Measurements from ENCODE around the gene ERC1. TPM values are rescaled to one million over a fixed set of nuclear protein-coding genes. Genes with fewer than 3 reads are reported as not detected.

Gene ERC1
- total RNA-seq, 2 donors from 2014 or later, result 40.3 to 43.0 TPM

DNA sequence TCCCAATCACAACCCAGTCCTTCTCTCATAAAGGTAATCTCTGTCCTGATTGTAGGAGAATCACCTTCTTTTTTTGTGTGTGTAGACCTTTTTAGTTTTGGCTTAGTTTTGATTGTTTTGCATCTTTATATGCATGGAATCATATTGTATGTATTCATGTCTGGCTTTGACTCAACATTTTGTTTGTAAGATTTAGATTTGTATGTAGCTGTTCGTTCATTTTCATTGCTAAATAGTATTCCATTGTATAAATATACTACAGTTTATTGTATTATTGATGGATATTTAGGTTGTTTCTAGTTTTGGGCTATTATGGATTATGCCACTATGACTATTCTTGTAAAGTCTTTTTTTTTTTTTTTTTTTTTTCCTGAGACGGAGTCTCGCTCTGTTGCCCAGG, 10.5 kb downstream of the ERC1 start:
- no peak overlapping the region for H3K4me3 ChIP-seq
- no peaks in the 10 kb centered on the region for H3K27me3 ChIP-seq
- DNase-seq (ENCODE audit: low spot score), result no peak
- peaks cover 0 to 34% of the 10 kb centered on the region in 2 donors for H3K4me1 ChIP-seq
- no peaks in the 10 kb centered on the region for H3K9me3 ChIP-seq
- H3K36me3 ChIP-seq, result no peaks in the 10 kb centered on the region
- no peak overlapping the region for H3K27ac ChIP-seq
- TF ChIP-seq, protein P1, sequence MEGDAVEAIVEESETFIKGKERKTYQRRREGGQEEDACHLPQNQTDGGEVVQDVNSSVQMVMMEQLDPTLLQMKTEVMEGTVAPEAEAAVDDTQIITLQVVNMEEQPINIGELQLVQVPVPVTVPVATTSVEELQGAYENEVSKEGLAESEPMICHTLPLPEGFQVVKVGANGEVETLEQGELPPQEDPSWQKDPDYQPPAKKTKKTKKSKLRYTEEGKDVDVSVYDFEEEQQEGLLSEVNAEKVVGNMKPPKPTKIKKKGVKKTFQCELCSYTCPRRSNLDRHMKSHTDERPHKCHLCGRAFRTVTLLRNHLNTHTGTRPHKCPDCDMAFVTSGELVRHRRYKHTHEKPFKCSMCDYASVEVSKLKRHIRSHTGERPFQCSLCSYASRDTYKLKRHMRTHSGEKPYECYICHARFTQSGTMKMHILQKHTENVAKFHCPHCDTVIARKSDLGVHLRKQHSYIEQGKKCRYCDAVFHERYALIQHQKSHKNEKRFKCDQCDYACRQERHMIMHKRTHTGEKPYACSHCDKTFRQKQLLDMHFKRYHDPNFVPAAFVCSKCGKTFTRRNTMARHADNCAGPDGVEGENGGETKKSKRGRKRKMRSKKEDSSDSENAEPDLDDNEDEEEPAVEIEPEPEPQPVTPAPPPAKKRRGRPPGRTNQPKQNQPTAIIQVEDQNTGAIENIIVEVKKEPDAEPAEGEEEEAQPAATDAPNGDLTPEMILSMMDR (IDR thresholded peaks at IDR 0.05), result no peak

DNA sequence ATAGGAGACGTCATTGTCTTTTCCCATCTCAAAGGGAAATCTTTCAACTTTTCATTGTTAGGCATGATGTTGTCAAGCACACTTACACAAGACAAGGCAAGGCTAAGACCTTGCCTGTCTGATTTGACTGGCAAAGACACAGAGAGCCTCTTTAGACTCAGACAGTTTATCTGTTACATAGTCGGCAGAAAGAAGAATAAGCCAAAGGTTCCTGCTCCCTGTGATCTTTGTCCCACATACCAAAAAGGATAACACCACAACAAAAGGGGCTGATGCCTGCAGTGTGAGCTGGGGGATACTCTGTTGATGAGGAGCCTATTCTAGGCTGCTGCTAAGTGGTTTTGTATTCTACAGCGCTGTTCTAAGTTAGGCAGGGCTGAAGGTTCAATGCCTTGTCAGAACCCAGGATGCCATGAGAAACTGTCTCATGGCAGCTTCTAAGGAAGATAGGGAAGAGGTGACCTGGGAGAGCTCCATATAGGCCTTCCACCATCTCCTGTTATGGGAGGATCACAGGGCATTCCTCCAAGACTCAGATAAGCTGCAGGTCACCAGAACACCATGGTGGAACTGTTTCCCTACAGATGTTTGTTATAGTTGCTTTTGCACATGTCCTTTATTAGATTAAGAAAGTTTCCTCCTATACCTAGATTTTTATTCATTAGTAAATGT, 12.7 kb downstream of the ERC1 start:
- peak overlapping the region; percentile 33 to 75 for H3K27ac ChIP-seq
- TF ChIP-seq, protein P1 (IDR thresholded peaks at IDR 0.05), result no peak
- no peak for DNase-seq (ENCODE audit: low spot score)
- no peak overlapping the region for H3K4me3 ChIP-seq
- no peaks in the 10 kb centered on the region for H3K27me3 ChIP-seq
- H3K4me1 ChIP-seq, result peaks cover 0 to 28% of the 10 kb centered on the region in 2 donors
- H3K9me3 ChIP-seq, result no peaks in the 10 kb centered on the region
- no peaks in the 10 kb centered on the region for H3K36me3 ChIP-seq

DNA sequence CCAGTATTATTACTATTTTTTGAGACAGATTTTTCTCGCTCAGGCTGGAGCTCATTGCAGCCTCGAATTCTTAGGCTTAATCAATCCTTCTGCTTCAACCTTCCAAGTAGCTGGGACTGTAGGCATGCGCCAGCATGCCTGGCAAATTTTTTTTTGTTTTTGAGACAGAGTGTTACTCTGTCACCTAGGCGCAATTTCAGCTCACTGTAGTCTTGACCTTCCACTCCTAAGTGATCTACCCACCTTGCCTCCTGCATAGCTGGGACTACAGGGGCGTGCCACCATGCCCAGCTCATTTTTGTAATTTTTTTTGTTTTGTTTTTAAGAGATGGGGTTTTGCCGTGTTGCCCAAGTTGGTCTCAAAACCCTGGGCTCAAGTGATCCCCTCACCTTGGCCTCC, 15.2 kb downstream of the ERC1 start:
- DNase-seq (ENCODE audit: low spot score), result no peak
- H3K4me3 ChIP-seq, result no peak overlapping the region
- H3K9me3 ChIP-seq, result no peaks in the 10 kb centered on the region
- H3K27ac ChIP-seq, result no peak overlapping the region
- no peaks in the 10 kb centered on the region for H3K36me3 ChIP-seq
- peaks cover 0 to 28% of the 10 kb centered on the region in 2 donors for H3K4me1 ChIP-seq
- TF ChIP-seq, protein P1 (IDR thresholded peaks at IDR 0.05), result no peak
- H3K27me3 ChIP-seq, result no peaks in the 10 kb centered on the region

DNA sequence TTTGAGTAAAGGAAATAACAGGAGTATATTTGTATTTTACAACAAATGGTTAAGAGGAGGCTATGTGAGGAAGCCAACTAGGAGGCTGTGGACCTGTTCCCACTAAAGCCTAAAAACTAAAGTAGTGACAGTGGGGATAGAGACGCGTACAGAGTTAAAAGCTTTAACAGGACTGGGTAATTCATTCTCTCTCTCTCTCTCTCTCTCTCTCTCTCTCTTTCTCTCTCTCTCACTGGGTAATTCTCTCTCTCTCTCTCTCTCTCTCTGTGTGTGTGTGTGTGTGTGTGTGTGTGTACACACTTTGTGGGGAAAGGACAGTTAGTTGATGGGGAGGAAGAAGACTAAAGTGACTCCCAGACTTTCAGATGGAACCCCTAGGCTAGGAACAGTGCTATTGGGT, 16.3 kb downstream of the ERC1 start:
- H3K27me3 ChIP-seq, result no peaks in the 10 kb centered on the region
- H3K36me3 ChIP-seq, result no peaks in the 10 kb centered on the region
- no peak for DNase-seq (ENCODE audit: low spot score)
- no peak overlapping the region for H3K4me3 ChIP-seq
- H3K27ac ChIP-seq, result no peak overlapping the region
- H3K9me3 ChIP-seq, result no peaks in the 10 kb centered on the region
- TF ChIP-seq, protein P1 (IDR thresholded peaks at IDR 0.05), result no peak
- peaks cover 0 to 28% of the 10 kb centered on the region in 2 donors for H3K4me1 ChIP-seq

DNA sequence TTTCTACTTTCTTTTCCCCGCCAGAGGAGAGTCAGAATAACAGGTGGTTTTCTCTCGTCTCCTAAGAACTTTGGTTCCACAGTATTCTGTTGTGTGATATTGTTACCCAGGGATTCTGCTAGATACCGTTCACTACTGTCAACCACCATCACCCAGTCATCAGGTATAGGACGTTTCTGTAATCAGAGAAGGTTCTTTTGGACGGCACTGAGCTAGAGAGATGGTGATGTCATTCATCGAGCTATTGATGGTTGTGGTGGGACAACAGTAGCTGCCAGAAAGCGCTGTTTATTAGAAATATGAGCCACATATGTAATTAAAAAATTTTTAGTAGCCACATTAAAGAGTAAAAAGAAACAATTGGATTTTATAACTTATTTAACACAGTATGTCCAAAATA, 17.0 kb downstream of the ERC1 start:
- Histone ChIP-seq H3K4me1 (peaks cover 0 to 28% of the 10 kb centered on the region in 2 donors), H3K27ac (no peak overlapping the region), H3K36me3 (no peaks in the 10 kb centered on the region), H3K9me3 (no peaks in the 10 kb centered on the region), H3K27me3 (no peaks in the 10 kb centered on the region), H3K4me3 (no peak overlapping the region)
- TF ChIP-seq, protein P1 (IDR thresholded peaks at IDR 0.05), result no peak
- DNase-seq (ENCODE audit: low spot score), result no peak

DNA sequence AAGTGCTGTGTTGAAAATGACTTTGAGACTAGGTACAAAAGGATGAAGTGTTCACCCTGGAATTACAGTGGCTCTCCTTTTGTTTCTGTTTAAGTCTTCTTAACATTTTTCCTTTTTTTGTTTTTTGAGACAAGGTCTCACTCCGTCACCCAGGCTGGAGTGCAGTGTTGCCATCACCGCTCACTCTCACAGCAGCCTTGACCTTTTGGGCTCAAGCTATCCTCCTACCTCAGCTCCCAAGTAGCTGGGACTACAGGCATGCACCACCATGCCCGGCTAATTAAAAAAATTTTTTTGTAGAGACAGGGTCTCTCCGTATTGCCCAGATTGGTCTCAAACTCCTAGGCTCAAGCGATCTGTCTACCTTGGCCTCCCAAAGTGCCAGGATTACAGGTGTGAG, 20.1 kb downstream of the ERC1 start:
- DNase-seq (ENCODE audit: low spot score), result no peak
- Histone ChIP-seq H3K27ac (no peak overlapping the region), H3K36me3 (no peaks in the 10 kb centered on the region), H3K27me3 (no peaks in the 10 kb centered on the region), H3K9me3 (no peaks in the 10 kb centered on the region), H3K4me3 (no peak overlapping the region), H3K4me1 (peaks cover 0 to 17% of the 10 kb centered on the region in 2 donors)
- TF ChIP-seq, protein P1 (IDR thresholded peaks at IDR 0.05), result no peak

Measured in right atrium auricular region (tissue), 2 donors.